Kidney epithelial cell (primary cell): Measurements from ENCODE around the gene GIMAP1. TPM values are rescaled to one million over a fixed set of nuclear protein-coding genes. Genes with fewer than 3 reads are reported as not detected.

Experiments used
- DNase-seq: peaks from one replicate; pipeline ENCODE4 v3.0.0-alpha.2; 2010; ENCODE audit warnings: low read depth
- H3K27me3 ChIP-seq: 2 replicates; pipeline ENCODE4 v1.6.0; 2011; ENCODE audit warnings: low read length; ENCODE audit not compliant: control insufficient read depth, insufficient read depth
- H3K36me3 ChIP-seq: 2 replicates; pipeline ENCODE4 v1.5.1; 2011; ENCODE audit warnings: low read length; ENCODE audit not compliant: control insufficient read depth, insufficient read depth
- H3K4me3 ChIP-seq: 2 replicates; pipeline ENCODE4 v1.5.1; 2011; ENCODE audit warnings: low read depth, mild to moderate bottlenecking, control low read depth, low read length
- CTCF ChIP-seq: IDR thresholded peaks from 2 replicates; pipeline ENCODE4 v1.5.1; 2011; ENCODE audit warnings: mild to moderate bottlenecking, moderate library complexity, low read length, control low read depth, inconsistent platforms; ENCODE audit not compliant: insufficient read depth, poor library complexity, severe bottlenecking
- total RNA-seq: library from RNA; depleted of rRNA; stranded (reverse); fragments of >200 nt; gene quantifications from 2 replicates; pipeline ENCODE4 v1.2.3, GENCODE V29; 2015

Gene GIMAP1
- total RNA-seq, 1 donor from 2014 or later, result not detected

- Histone ChIP-seq H3K4me3 (no peak overlapping the region), H3K36me3 (no peaks in the 10 kb centered on the region), H3K27me3 (no peaks in the 10 kb centered on the region)
- no peak for DNase-seq
- no peak for TF ChIP-seq CTCF
Observed at GRCh38 chr7:150748376-150748775, 32.0 kb downstream of the GIMAP1 start.

- no peak for TF ChIP-seq CTCF
Observed at GRCh38 chr7:150751702-150752101, 35.3 kb downstream of the GIMAP1 start.

GRCh38 chr7:150753239-150753638 is 36.8 kb downstream of the GIMAP1 start:
- Histone ChIP-seq H3K36me3 (no peaks in the 10 kb centered on the region), H3K4me3 (no peak overlapping the region), H3K27me3 (no peaks in the 10 kb centered on the region)
- no peak for DNase-seq
- no peak for TF ChIP-seq CTCF

More at GRCh38 chr7:150751702-150752101, 35.3 kb downstream of the GIMAP1 start:
- Histone ChIP-seq H3K4me3 (no peak overlapping the region), H3K27me3 (no peaks in the 10 kb centered on the region), H3K36me3 (no peaks in the 10 kb centered on the region)
- no peak for DNase-seq

- H3K27me3 ChIP-seq, result no peaks in the 10 kb centered on the region
- no peak for DNase-seq
- H3K36me3 ChIP-seq, result no peaks in the 10 kb centered on the region
- no peak overlapping the region for H3K4me3 ChIP-seq
- TF ChIP-seq CTCF, result peak; percentile 7
Observed at GRCh38 chr7:150753826-150754603, 37.6 kb downstream of the GIMAP1 start.

- DNase-seq, result no peak
- Histone ChIP-seq H3K4me3 (no peak overlapping the region), H3K36me3 (no peaks in the 10 kb centered on the region), H3K27me3 (no peaks in the 10 kb centered on the region)
- no peak for TF ChIP-seq CTCF
Observed at GRCh38 chr7:150754951-150755350, 38.5 kb downstream of the GIMAP1 start.
